Heart left ventricle (tissue), 16 donors: ENCODE results near the gene DPAGT1. TPM values are rescaled to one million over a fixed set of nuclear protein-coding genes. Genes with fewer than 3 reads are reported as not detected.

Experiments
- ATAC-seq, 4 donors: fragments of 200-7000 bp; cut with Tn5 transposase; one replicate each; pipeline ENCODE4 v1.9.1; 2020 to 2022; ENCODE audit warnings: moderate library complexity in 4 of 4, mild to moderate bottlenecking in 3 of 4, moderate number of reproducible peaks in 1 of 4
- DNase-seq, 5 donors: peaks; one replicate each; pipeline ENCODE4 v3.0.0-alpha.2; 2020
- H3K27ac ChIP-seq, 12 donors: fragments of 200-600 bp; sonication (generic) in 4 of 12; one replicate each; pipeline versions ENCODE4 v1.5.0 to v1.8.0; 2016 to 2022; ENCODE audit warnings: mild to moderate bottlenecking in 2 of 12
- H3K27me3 ChIP-seq, 9 donors: fragments of 200-600 bp; sonication (generic) in 2 of 9; one replicate each; pipeline versions ENCODE4 v1.5.1 to v1.8.0; 2016 to 2022; ENCODE audit warnings: mild to moderate bottlenecking in 3 of 9
- H3K36me3 ChIP-seq, 9 donors: fragments of 200-600 bp; sonication (generic) in 2 of 9; one replicate each; pipeline versions ENCODE4 v1.5.0 to v1.8.0; 2018 to 2022; ENCODE audit warnings: mild to moderate bottlenecking in 2 of 9
- H3K4me1 ChIP-seq, 12 donors: fragments of 200-600 bp; sonication (generic) in 4 of 12; one replicate each; pipeline versions ENCODE4 v1.5.0 to v1.8.0; 2016 to 2022; ENCODE audit warnings: mild to moderate bottlenecking in 3 of 12
- H3K4me3 ChIP-seq, 12 donors: fragments of 200-600 bp; sonication (generic) in 4 of 12; one replicate each; pipeline versions ENCODE4 v1.5.0 to v1.8.0; 2017 to 2022; ENCODE audit warnings: mild to moderate bottlenecking in 9 of 12, moderate library complexity in 4 of 12
- H3K9me3 ChIP-seq, 12 donors: fragments of 200-600 bp; sonication (generic) in 4 of 12; one replicate each; pipeline versions ENCODE4 v1.5.0 to v1.8.0; 2016 to 2022; ENCODE audit warnings: mild to moderate bottlenecking in 1 of 12
- POLR2A ChIP-seq, 2 donors: fragments of 450-650 bp; IDR thresholded peaks; one replicate each; pipeline ENCODE4 v1.6.1; 2017; ENCODE audit warnings: antibody characterized with exemption in 2 of 2, mild to moderate bottlenecking in 2 of 2, moderate library complexity in 2 of 2
- WGBS, 4 donors: extraction: QIAGEN DNeasy Blood & Tissue Kit in 2 of 4; methylation state at CpG; one replicate each; pipeline versions ENCODE4 v1.1.5 to v1.1.7; 2013 to 2018; 5-methylcytosine and 5-hydroxymethylcytosine counted together
- intact Hi-C, 10 donors: fragments of 100-400 bp; cut with DNase I; formaldehyde crosslinking; loops; one replicate each; pipeline versions ENCODE4 v1.11.1 to v1.14.2; 2022
- long read RNA-seq, 3 donors: library from polyadenylated mRNA; unstranded; transcript quantifications; one replicate each; pipeline ENCODE4 v2.0.0, GENCODE V29; 2020 to 2021
- polyA plus RNA-seq, 2 donors: library from polyadenylated mRNA; stranded (reverse); fragments of 200-250 nt; gene quantifications; one replicate each; pipeline ENCODE4 v1.2.3, GENCODE V29; 2013
- total RNA-seq, 9 donors: library from RNA; depleted of rRNA in 2 of 9; stranded (reverse); fragments of >200 nt in 2 of 9; fragmentation: NEBNext Ultra II Directional in 3 of 9; extraction: Animal tissue kit (Norgen Biotek cat#: 25700) in 3 of 9; gene quantifications; one replicate each; pipeline versions ENCODE4 v1.1.0 to v1.2.4, GENCODE V29; 2016 to 2023
- TF ChIP-seq, protein P1 (sequence below), 12 donors: fragments of 200-600 bp; sonication (generic) in 4 of 12; IDR thresholded peaks; one replicate each; pipeline versions ENCODE4 v1.5.0 to v1.8.0; 2018 to 2022; ENCODE audit warnings: antibody characterized with exemption in 12 of 12, mild to moderate bottlenecking in 5 of 12
- donor health status: ischemic (EF 13 %, LVEDD 7.1; RV severe dilation, severe dysfunction).
- donor health status: healthy with polysubstance abuse.
- donor health status: DM: no; HTN: yes; CAD: no.
- donor health status: DM: no; HTN: no; CAD: no.
- donor health status: ischemic (EF 25% LVEDD 6.9; RV normal size, moderate dysfunction).
- donor health status: ischemic (EF 25% LVEDD 5.7; RV mildly dilated, moderate dysfunction).
- donor health status: healthy.
- donor health status: DM: yes; HTN: yes; CAD: no.
- donor health status: ischemic (EF 35%, LVEDD 5.7; RV mildly dilated, moderate dysfunction).
- donor health status: nonischemic (EF 11% LVEDD 7.7; RV severe dilation, severe dysfunction).
- donor health status: DM: yes; HTN: yes; CAD: no.
- donor health status: PGD.
- donor health status: ischemic (EF 29% LVEDD 5.4; RV normal size, mild dysfunction).
- donor health status: nonischemic (EF 23%, LVEDD 6.1; RV moderate dilation, normal function).

The DPAGT1 gene
- total RNA-seq, result 10 to 100 TPM; 11.2 to 32.4 (median 16.5) TPM
- 10 to 100 TPM; 13.4 to 32.9 TPM for polyA plus RNA-seq
- long read RNA-seq, donor 1, transcript DPAGT1-201 (9 exons, 2,205 nt), result major isoform, 6 of 14 reads
- long read RNA-seq, donor 1, partial matches to known transcripts, result 2 of 14 reads
- long read RNA-seq, donor 1, other reads (novel, unspliced or antisense), result 3 of 14 reads
- long read RNA-seq, donor 2, transcript DPAGT1-201 (9 exons, 2,205 nt), result major isoform, 44 of 59 reads
- long read RNA-seq, donor 2, partial matches to known transcripts, result 5 of 59 reads
- long read RNA-seq, donor 2, other reads (novel, unspliced or antisense), result 8 of 59 reads
- long read RNA-seq, donor 3, transcript DPAGT1-201 (9 exons, 2,205 nt), result major isoform, 8 of 14 reads
- long read RNA-seq, donor 3, partial matches to known transcripts, result 3 of 14 reads
- long read RNA-seq, donor 3, other reads (novel, unspliced or antisense), result 2 of 14 reads

DNA sequence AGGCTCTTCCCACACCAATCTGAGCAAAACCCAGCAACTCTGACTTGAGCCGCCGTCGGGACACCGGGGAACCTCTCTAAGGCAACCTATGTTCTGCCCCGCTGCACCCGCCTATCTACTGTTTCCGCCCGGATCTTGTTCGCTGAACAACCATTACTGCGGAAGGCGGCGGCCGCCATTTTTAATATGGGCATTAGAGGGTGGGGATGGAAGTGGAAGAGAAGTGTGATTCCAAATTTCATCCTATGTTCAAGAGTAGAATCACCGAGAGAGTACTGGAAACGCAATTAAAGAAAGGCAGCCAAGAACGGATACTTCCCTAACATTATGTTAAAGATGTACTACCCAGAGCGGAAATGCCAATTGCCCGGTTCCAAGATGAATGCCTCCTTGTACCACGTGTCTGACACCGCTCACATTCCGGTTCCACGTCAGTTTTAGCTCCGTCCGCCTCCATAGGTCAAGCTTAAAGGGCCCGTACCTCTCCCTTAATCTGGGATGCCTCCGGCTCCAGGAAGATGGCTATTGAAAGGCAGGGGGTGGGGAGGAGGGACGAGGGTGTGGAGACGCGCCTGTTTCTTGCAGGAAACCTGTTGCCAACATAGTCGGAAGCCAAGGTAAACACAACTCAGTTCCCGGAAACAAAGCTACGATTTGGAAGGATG, at the start of gene DPAGT1:
DPAGT1 (minus strand) TSS at position 95 of the 665 bp plus-strand sequence. CDS start 198 bp downstream, outside the sequence.
- DNase-seq, result peak; percentile 89 to 94 (median 92)
- peak; percentile 93 to 97 (median 96) for ATAC-seq
- H3K4me3 ChIP-seq, result peak within 1 kb of the TSS; percentile 56 to 94 (median 84)
- no peaks in the 10 kb centered on the region for H3K27me3 ChIP-seq
- intact Hi-C loops, result loop anchor here in 4 of 10 donors (2.0 to 10.0 kb wide), 5 partner anchors 35 to 233 kb away; partner anchors contain the start of genes MCAM (in 1 of the 4), RNF26 (in 1 of the 4) and VPS11 (in 1 of the 4)
- no peaks in the 10 kb centered on the region for H3K9me3 ChIP-seq
- H3K36me3 ChIP-seq, result peaks cover 0 to 22% (median 15%) of the 10 kb centered on the region in 9 donors
- peaks cover 8 to 43% (median 34%) of the 10 kb centered on the region in 12 donors for H3K4me1 ChIP-seq
- TF ChIP-seq, protein P1, sequence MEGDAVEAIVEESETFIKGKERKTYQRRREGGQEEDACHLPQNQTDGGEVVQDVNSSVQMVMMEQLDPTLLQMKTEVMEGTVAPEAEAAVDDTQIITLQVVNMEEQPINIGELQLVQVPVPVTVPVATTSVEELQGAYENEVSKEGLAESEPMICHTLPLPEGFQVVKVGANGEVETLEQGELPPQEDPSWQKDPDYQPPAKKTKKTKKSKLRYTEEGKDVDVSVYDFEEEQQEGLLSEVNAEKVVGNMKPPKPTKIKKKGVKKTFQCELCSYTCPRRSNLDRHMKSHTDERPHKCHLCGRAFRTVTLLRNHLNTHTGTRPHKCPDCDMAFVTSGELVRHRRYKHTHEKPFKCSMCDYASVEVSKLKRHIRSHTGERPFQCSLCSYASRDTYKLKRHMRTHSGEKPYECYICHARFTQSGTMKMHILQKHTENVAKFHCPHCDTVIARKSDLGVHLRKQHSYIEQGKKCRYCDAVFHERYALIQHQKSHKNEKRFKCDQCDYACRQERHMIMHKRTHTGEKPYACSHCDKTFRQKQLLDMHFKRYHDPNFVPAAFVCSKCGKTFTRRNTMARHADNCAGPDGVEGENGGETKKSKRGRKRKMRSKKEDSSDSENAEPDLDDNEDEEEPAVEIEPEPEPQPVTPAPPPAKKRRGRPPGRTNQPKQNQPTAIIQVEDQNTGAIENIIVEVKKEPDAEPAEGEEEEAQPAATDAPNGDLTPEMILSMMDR (IDR thresholded peaks at IDR 0.05), result no peak
- no peak for TF ChIP-seq POLR2A (IDR thresholded peaks at IDR 0.05)
- peak within 1 kb of the TSS; percentile 78 to 97 (median 92) for H3K27ac ChIP-seq
- 0 to 1% (median 0%) methylated on average over 31 to 32 of the region's 32 CpGs for WGBS, 4 donors

GRCh38 chr11:119149786-119150275, 48.2 kb upstream of the DPAGT1 start:
- no peak for TF ChIP-seq POLR2A (IDR thresholded peaks at IDR 0.05)
- TF ChIP-seq, protein P1 (IDR thresholded peaks at IDR 0.05), result no peak
- ATAC-seq (no peak), DNase-seq (no peak)
- peaks cover 0 to 47% (median 0%) of the 10 kb centered on the region in 9 donors for H3K27me3 ChIP-seq
- 35 to 52% (median 46%) methylated on average over 26 to 33 of the region's 33 CpGs for WGBS, 4 donors
- H3K4me3 ChIP-seq, result peak overlapping the region in 10 of 12 donors; percentile 51 to 83 (median 64)
- intact Hi-C loops, result loop anchor here in 7 of 10 donors (5.0 to 10.0 kb wide), 6 partner anchors 42 to 327 kb away; partner anchors contain the start of genes MCAM (in 1 of the 7) and RNF26 (in 1 of the 7)
- H3K9me3 ChIP-seq, result no peaks in the 10 kb centered on the region
- H3K4me1 ChIP-seq, result peaks cover 0 to 19% (median 7%) of the 10 kb centered on the region in 12 donors
- no peaks in the 10 kb centered on the region for H3K36me3 ChIP-seq
- no peak overlapping the region for H3K27ac ChIP-seq

GRCh38 chr11:119149018-119149785, 47.5 kb upstream of the DPAGT1 start, which contains the start of gene ABCG4:
TSS of gene ABCG4 (plus strand) at chr11:119149052. CDS start at chr11:119149966, 914 bp downstream.
- DNase-seq, result peak in 2 of 5 donors; percentile 39 to 76
- 1% methylated on average over 44 to 73 of the region's 73 CpGs for WGBS, 4 donors
- Histone ChIP-seq H3K27me3 (peaks cover 0 to 47% (median 0%) of the 10 kb centered on the region in 9 donors), H3K4me1 (peaks cover 0 to 23% (median 7%) of the 10 kb centered on the region in 12 donors), H3K4me3 (peak within 1 kb of the TSS; percentile 46 to 83 (median 63)), H3K9me3 (no peaks in the 10 kb centered on the region), H3K36me3 (no peaks in the 10 kb centered on the region), H3K27ac (peak within 1 kb of the TSS in 1 of 12 donors; percentile 29)
- peak in 3 of 4 donors; percentile 42 to 62 (median 53) for ATAC-seq
- TF ChIP-seq, protein P1 (IDR thresholded peaks at IDR 0.05), result no peak
- TF ChIP-seq POLR2A (IDR thresholded peaks at IDR 0.05), result no peak
- intact Hi-C loops, result loop anchor here in 6 of 10 donors (5.0 to 10.0 kb wide), 6 partner anchors 43 to 328 kb away; partner anchors contain the start of genes MCAM (in 1 of the 6) and RNF26 (in 1 of the 6)
